Measurements from ENCODE around the gene IDH3B. TPM values are rescaled to one million over a fixed set of nuclear protein-coding genes. Genes with fewer than 3 reads are reported as not detected.
A peak's percentile ranks its signal among the peaks of the same experiment; 100 is the strongest.
"Not testable (repeated sequence)": the region's sequence is repeated elsewhere in the genome, so short reads cannot be mapped to it uniquely, and the experiment has no call there.

The IDH3B gene
- polyA plus RNA-seq, 3 donors, result 127 to 135 (median 132) TPM

DNA sequence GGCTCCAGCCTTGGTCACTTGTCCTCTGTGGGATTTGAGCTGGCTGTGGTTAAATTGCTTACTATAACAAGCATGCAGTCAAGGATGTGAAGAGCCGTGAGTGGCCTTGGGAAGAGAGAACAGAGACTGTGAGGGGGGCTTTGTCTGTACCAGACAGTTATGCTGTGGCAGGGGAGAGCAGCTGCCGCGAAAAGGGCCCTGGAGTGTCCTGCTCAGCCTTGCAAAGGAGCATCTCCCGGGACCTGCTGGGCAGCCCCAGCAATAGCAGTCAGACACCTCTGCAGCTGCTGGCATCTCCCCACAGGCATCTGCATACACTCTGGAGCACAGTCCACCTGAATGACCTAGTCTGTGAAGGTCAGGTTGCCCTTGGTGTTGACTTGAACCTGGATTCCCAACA, 34.9 kb upstream of the IDH3B start:
- no peak for DNase-seq (ENCODE audit: extremely low read depth in 1 of 11, low read depth in 9 of 11, low spot score in 4 of 11)

DNA sequence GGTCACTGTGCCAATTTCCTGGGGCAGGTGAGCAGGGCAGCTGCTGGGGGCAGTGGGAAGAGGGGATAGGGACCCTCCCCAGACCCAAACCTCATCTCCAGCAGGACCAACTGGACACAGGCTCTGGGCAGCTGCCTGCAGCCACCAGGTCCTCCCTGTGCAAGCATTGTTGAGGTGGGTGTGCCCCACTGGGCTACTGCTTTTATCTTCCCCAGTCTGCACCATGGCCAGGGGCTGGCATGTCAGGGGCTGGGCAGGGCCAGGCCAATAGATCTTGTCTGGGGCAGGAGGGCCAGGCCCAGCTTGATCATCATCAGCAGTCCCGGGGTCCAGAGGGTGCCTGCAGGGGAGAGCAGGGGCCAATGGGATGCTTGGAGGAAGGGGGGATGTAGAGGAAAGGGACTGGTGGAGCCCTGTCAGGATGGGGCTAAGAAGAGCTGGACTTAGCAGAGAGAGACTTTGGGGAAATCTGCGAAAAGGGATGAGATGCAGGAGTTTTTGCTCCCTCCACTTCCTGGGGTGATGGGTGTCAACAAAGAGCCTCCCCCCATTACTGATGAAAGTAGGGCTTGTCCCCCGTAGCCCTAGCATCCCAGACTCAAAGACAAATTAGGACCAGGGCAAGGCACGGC, 34.3 kb upstream of the IDH3B start:
- no peak for DNase-seq (ENCODE audit: extremely low read depth in 1 of 11, low read depth in 9 of 11, low spot score in 4 of 11)

DNA sequence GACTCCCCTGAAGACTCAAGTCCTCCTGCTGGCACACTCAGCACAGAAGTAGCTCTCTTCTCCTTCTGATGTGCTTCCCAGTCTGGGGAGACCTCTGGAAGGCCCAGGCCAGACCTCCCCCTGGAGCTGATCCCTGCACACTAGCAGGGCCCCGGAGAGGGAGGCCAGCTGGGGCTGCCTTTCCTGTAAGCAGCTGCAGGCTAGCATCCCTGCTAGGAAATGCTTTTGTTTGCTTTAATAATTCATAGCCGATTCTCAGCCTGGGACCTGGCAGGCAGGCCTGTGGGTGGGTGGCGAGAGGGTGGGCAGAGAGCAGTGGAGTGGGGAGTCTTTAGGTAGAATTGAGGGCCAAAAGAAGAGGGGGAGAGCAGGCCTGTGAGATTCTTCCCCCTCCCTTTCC, 33.8 kb upstream of the IDH3B start:
- peak in 2 of 11 donors; percentile 25 to 30 for DNase-seq (ENCODE audit: extremely low read depth in 1 of 11, low read depth in 9 of 11, low spot score in 4 of 11)

DNA sequence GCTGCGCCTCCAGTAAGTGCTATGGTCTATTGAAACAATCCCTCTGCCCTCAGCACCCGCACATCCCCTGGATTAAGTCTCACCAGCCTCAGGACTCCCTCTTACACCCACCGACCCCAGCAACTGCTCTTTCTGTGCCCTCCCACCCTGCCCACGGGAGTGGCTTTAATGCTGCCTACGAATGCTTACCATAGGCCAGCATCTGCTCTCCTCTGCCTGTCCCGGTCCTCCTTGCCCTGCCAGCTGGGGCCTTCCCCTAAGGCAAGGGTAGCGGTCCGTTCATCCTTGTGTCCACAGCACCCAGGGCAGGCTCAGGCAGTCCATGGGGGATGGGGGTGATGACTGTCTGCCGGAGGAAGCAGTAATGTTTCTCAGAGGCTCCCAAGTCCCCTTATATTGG, 32.6 kb upstream of the IDH3B start:
- no peak for DNase-seq (ENCODE audit: extremely low read depth in 1 of 11, low read depth in 9 of 11, low spot score in 4 of 11)

DNA sequence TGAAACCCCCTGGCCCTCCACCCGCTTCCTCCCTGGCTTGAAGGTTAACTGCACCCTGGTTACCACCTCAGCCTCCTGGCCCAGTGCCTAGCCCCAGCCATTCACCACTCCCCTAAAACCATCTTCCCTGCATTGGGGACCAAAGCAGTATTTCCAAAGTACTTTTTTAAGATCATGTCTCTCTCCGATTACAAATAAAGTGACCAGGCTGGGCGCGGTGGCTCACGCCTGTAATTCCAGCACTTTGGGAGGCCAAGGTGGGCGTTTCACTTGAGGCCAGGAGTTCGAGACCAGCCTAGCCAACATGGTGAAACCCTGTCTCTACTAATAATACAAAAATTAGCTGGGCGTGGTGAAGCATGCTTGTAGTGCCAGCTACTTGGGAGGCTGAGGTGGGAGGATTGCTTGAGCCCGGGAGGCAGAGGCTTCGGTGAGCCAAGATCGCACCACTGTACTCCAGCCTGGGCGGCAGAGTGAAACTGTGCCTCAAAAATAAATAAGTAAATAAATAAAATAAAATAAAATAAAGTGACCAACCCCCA, 32.0 kb upstream of the IDH3B start:
- not testable (repeated sequence) for DNase-seq (ENCODE audit: extremely low read depth in 1 of 11, low read depth in 9 of 11, low spot score in 4 of 11)

DNA sequence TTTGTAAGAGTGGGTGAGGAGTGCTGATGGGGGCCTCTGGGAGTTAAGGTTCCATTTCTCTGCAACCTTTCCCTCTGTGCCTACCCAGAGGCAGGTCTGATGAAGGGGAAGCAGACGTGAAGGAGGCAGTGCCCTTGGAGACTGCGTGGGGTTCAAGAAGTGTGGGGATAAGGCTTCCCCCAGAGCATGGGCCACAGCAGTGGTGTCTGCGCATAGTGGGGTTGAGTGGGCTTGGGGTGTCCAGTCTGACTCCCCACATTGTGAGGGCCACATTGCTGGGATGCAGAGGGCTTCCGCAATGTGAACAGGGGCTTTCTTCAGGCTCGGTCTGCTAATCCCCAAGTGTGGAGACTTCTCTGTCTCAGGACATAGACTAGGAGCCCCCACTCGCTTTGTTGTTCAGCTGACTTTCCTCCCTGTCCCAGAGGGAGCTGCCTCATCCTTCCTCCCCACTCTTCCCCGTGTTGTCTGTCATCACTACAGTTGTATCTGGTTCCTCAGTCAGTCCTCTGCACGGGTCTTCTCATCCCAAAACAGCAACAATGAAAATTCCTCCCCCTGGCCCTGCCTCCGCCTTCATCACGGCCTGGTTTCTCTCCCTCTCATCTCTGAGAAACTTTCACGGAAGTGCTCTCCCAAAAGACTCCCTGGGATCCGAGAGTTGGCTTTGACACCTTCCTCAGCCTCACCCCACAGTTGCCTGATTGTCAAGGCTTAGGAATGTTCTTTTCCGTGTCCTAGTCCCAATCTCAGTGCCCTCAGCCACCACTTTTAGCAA, 31.4 kb upstream of the IDH3B start:
- no peak for DNase-seq (ENCODE audit: extremely low read depth in 1 of 11, low read depth in 9 of 11, low spot score in 4 of 11)

DNA sequence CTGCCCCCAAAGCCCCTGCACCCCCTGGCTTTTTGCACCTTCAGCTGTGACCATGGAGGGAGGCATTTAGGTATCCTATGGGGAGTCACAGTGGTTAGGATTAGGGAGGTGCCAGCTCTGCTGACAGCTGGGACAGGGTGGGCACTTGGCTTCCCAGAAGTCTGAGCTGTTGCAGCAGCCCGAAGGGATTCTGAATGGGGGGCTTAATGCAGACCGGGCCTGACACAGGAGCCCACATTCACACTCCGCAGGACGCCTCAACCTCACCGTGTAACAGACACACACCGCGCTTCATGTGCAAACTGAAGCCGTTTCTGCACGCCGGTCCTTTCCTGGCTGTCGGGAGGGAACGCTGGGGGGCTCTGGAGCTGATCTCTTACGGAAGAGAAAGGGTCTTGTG, 30.5 kb upstream of the IDH3B start:
- no peak for DNase-seq (ENCODE audit: extremely low read depth in 1 of 11, low read depth in 9 of 11, low spot score in 4 of 11)

DNA sequence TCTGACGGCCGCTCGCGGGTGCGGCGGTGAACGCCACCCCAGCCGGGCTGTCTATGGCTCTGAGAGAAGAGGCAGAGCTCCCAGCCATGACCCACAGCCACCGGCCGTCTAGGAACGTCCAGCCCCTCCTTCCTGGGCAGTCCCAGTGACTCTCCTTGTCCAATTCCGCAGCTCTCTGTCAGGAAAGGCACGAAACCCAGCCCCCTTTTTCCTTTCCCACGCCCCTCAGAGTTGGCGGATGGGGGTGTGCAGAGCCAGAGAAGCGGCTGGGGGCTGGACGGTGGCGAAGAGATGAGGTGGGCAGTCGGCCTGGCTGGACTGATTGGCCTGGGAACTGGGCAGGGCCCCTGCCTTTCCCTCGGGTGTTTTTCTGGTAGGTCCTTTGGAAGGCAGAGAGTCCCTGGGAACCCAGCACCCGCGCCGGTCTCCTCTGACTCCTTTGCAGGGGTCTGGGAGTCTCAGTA, 30.0 kb upstream of the IDH3B start:
- peak in 2 of 11 donors; percentile 14 to 18 for DNase-seq (ENCODE audit: extremely low read depth in 1 of 11, low read depth in 9 of 11, low spot score in 4 of 11)

DNA sequence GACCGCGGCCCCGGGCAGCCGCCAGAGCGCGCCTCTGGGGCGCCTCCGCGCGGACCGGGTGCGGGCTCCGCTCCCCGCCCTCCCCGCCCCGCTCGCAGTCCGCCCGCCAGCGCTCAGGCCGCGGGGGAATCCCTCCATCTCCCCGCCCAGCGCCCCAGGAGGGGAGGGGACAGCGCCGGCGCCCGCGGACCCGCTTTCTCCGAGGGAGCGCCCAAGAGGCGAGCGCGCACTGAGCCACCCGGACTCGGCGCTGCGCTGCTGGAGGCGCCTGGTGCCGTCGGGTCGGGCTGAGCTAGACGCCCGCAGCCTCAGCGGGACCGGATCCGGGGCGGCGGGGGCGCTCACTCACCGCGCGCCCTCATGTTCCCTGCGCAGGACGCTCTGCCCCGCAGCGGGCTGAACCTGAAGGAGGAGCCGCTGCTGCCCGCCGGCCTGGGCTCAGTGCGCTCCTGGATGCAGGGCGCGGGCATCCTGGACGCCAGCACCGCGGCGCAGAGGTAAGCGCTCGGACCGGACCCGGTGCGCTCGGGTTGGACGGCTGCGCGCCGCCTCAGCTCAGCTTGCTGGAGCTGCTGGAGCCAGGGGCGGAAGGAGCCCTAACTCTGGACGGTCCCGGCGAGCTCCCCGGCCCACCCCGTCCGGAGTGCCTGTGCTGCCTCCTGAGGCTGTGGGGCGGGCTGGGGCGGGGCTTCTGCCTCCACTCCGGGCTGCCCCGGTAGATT, 29.4 kb upstream of the IDH3B start:
- peak in 4 of 11 donors; percentile 25 to 39 (median 33) for DNase-seq (ENCODE audit: extremely low read depth in 1 of 11, low read depth in 9 of 11, low spot score in 4 of 11)

DNA sequence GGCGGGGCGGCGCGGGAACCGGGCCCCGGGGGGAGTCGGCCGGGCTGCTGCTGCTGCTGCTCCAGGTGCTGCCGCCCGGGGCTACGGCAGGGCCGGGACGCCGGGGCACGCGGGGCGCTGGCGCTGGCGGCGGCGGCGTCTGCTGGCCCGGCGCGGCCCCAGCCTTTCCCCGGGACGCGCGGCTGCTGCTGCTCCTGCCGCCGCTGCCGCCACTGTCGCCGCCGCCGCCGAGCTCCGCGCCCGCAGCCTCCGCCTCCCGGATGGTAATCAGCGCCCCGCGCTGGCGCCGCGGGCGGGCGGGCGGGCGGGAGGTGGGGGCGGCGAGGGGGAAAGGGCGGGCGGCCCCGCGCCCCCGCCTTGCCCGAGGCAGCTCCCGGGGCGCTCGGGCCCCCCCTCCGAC, 28.9 kb upstream of the IDH3B start:
- no peak for DNase-seq (ENCODE audit: extremely low read depth in 1 of 11, low read depth in 9 of 11, low spot score in 4 of 11)

DNA sequence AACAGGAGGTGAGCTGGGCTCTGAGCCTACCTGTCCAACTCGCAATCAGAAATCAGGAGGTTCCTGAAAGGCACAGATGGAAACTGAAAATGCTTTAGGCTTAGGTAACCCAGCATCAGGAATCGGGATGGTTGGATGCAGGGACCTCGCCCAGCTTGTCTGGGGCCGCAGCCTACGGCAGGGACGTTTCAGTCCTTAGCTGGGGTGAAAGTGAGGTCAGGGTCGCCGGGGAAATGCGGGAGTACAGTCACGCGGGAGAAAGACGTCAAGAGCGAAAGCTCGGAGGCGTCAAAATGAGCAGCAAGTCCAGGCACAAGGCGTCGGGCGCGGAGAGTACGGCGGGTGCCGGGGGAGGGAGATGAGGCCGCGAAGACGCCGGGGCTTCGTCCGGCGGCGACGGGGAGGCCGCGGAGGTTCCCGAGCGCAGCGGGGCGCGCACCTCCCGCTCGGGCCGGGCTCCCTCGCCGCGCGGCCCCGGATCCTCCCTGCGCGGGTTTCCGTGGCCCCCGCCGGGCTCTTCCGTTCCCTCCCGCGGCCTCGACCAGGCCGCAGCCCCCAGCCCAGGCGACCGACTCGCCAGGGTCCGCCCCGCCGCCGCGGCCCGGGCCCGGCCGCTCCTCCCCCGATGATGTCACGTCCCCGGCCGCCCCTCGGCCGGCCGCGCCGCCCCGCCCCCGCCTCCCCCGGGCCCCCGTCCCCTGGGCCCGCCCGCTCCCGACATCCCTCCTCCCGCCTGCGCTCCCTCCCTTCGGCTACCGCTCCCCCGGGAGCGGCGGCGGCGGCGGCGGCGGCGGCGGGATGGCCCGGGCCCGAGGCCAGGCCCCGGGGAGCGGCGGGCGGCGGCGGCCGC, 28.2 kb upstream of the IDH3B start, which contains the start of gene EBF4:
Gene EBF4 (plus strand): TSS at position 745 of the 850 bp plus-strand sequence. CDS start 866 bp downstream, outside the sequence.
- peak in 4 of 11 donors; percentile 39 to 59 (median 49) for DNase-seq (ENCODE audit: extremely low read depth in 1 of 11, low read depth in 9 of 11, low spot score in 4 of 11)

DNA sequence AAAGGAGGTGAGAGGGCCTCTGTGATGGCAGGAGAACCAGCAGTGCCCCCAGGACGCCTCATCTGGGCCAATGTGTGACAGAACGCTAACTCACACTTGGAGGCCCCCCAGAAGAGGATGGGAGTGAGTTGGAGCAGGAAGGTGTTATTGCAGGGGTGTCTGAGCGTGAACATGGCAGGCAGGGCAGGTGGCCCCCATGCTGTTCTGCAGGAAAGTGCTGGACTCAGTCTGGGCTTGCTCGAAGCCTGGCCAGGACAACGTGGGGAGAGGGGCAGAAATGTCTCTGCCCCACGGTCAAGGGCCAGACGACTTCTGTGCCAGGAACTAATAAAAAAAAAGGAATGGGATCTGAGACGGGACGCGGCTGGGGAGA, 27.6 kb upstream of the IDH3B start:
- DNase-seq (ENCODE audit: extremely low read depth in 1 of 11, low read depth in 9 of 11, low spot score in 4 of 11), result no peak

DNA sequence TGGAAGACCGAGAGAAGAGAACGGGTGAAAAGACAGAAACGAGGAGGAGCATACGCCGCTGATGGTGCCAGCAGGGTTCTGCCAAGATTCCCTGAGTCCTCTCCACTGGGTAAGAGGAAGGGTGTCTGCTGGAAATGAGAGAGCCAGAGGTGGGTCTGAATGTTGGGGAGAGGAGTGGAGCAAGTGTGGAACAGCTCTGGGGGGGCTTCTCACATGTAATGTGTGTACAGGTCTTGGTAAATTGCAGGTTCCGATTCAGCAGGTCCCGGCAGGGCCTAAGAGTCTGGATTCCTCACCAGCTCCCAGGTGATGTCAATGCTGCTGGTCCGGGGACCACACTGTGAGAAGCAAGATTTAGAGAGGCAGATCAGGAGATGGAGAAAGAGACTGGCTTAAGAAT, 27.1 kb upstream of the IDH3B start:
- no peak for DNase-seq (ENCODE audit: extremely low read depth in 1 of 11, low read depth in 9 of 11, low spot score in 4 of 11)

DNA sequence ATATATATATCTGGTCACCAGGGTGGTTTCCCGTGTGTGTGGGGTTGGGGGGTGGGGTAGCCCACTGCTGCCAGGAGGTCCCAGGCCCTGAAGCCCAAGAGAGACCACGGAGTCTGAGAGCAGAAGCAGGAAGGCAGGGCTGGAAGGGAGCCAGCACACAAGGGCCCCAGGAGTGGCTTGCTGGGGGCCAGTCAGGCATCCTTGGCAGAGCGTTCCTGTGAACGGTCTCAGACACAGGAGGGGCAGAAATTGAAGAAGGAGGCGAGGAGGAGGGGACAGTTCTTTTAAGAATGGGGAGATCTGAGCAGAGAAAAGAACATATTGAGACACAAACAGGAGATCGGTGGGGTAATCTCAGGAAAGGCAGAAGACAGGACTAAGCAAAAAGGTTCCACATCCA, 26.7 kb upstream of the IDH3B start:
- no peak for DNase-seq (ENCODE audit: extremely low read depth in 1 of 11, low read depth in 9 of 11, low spot score in 4 of 11)

DNA sequence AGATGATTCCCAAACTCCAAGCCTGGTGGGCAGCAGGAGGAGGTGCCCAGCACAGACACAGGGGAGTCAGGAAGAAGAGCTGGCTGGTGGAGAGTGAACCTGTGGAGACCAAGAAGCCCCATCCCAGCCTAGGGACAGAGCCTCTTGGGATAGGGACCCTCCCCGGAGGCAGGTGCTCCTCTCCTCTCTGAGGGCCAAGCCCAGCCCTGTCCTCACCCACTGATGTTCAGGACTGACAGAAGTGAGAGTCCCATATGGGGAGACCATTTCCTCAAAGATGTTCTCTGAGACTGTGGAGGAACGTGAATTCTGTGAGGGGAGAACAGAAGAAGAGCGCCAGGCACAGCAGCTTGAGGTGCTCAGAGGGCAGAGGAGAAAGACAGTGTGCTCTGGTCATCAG, 26.2 kb upstream of the IDH3B start:
- DNase-seq (ENCODE audit: extremely low read depth in 1 of 11, low read depth in 9 of 11, low spot score in 4 of 11), result no peak

DNA sequence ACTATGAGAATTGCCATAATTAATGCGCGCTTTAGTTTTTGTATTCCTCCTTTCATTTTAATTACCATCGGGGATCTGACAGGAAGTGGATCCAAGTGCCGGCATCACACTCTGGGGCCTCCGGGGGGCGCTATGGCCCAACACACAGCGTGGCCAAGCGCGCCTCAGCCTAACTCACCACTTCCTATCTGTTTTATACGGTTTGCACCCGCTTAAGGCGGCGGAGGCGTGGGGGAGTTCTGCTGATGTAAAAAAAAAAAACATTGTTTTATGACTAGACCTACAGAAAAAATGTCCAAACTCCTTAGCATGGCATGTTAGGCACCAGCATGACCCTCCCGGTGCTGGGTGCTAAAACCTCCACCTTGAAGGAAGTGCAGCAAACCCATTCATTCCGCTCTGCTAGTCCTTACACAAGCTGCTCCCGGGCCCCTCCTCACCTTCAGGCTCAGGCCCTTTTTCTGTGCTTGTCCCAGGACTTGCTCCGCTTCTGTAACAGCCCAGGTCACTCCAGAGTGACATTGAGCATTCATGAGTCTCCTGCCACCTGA, 24.1 kb upstream of the IDH3B start:
- DNase-seq (ENCODE audit: extremely low read depth in 1 of 11, low read depth in 9 of 11, low spot score in 4 of 11), result peak in 1 of 11 donors; percentile 45

DNA sequence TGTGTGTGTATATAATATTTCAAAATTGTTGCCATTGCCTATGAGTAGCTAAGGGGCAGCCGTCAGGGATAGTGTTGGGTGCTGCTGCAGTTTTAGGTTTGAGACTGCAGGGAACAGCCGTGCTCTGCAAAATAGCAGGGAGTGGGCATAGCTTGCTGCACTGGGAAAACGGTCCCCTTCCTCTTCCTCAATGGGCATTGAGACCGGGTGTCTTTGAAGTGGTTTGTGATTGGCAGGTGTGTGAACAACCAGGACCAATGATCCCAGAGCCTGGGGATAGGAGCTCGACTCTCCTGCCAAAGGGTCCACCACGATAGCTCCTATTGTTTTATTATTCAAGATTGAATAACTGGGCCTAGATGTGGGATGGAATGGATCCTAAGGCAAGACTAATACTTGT, 23.5 kb upstream of the IDH3B start:
- DNase-seq (ENCODE audit: extremely low read depth in 1 of 11, low read depth in 9 of 11, low spot score in 4 of 11), result no peak

DNA sequence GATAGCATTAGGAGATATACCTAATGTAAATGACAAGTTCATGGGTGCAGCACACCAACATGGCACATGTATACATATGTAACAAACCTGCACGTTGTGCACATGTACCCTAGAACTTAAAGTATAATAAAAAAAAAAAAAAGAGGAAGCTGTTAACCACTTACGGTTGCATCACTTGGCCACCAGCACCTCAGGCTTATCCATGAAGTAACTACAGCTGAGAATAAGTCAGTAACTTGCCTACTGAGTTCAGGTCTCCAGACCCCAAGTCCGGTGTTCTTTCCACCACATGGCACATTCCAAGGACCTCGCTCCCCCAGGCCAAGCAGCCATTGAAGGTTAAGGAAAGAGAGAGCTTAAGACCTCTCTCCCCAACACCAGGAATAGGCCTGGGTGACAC, 20.8 kb upstream of the IDH3B start:
- DNase-seq (ENCODE audit: extremely low read depth in 1 of 11, low read depth in 9 of 11, low spot score in 4 of 11), result not testable (repeated sequence)

DNA sequence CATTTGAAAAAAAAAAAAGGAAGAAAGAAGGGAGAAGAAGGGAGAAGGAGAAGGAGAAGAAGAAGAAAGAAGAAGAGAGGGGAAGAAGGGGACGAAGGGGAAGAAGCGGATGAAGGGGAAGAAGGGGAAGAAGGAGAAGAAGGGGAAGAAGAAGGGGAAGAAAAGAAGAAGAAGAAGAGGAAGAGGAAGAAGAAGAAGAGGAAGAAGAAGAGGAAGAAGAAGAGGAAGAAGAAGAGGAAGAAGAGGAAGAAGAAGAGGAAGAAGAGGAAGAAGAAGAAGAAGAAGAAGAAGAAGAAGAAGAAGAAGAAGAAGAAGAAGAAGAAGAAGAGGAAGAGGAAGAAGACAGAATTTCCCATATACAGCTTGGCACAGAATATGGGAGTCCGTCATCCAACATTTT, 18.0 kb upstream of the IDH3B start:
- not testable (repeated sequence) for DNase-seq (ENCODE audit: extremely low read depth in 1 of 11, low read depth in 9 of 11, low spot score in 4 of 11)

All from renal cortex interstitium (tissue), 11 donors.